Sigmoid colon (tissue), 4 donors: ENCODE data around the gene PTGER2.

Source experiments
- CTCF ChIP-seq, 4 experiments: fragments of 450-650 bp in 3 of 4; fragments of 200-600 bp in 1 of 4; IDR thresholded peaks; one replicate each; pipeline ENCODE4 v1.5.1; 2016 to 2019; ENCODE audit warnings: antibody characterized with exemption in 4 of 4, mild to moderate bottlenecking in 3 of 4, moderate library complexity in 2 of 4
- POLR2A ChIP-seq, 2 donors: fragments of 450-650 bp; IDR thresholded peaks; one replicate each; pipeline ENCODE4 v1.6.1; 2016; ENCODE audit warnings: antibody characterized with exemption in 2 of 2, mild to moderate bottlenecking in 2 of 2, moderate library complexity in 2 of 2
- POLR2AphosphoS5 ChIP-seq, 4 donors: sonication (generic); formaldehyde crosslinking; IDR thresholded peaks; one replicate each; pipeline ENCODE4 v1.6.1; 2017; ENCODE audit warnings: antibody characterized with exemption in 4 of 4

- TF ChIP-seq CTCF (IDR thresholded peaks at IDR 0.05) (no peak), POLR2AphosphoS5 (IDR thresholded peaks at IDR 0.05) (no peak), POLR2A (IDR thresholded peaks at IDR 0.05) (no peak)
Measured at GRCh38 chr14:52354242-52354641, 40.1 kb downstream of the PTGER2 start.
